Smooth muscle cell (in vitro differentiated cells): ENCODE measurements around the gene ARSB. TPM values are rescaled to one million over a fixed set of nuclear protein-coding genes. Genes with fewer than 3 reads are reported as not detected.

Source experiments
- DNase-seq: peaks from one replicate; lab custom pipeline; 2025; ENCODE audit not compliant: unreplicated experiment; lab: John Stamatoyannopoulos, UW
- H2AFZ ChIP-seq: fragments of 200-600 bp; sonication (generic); 2 replicates; pipeline ENCODE4 v1.6.0; 2016; ENCODE audit warnings: antibody characterized with exemption, low read depth, mild to moderate bottlenecking
- H3F3A ChIP-seq: fragments of 200-600 bp; sonication (generic); 2 replicates; pipeline ENCODE4 v1.6.0; 2017; ENCODE audit warnings: antibody characterized with exemption, low read depth
- H3K27ac ChIP-seq: fragments of 200-600 bp; sonication (generic); 2 replicates; pipeline ENCODE4 v1.5.1; 2016; ENCODE audit warnings: low read depth, mild to moderate bottlenecking
- H3K27me3 ChIP-seq: fragments of 200-600 bp; sonication (generic); 2 replicates; pipeline ENCODE4 v1.6.1; 2016; ENCODE audit warnings: low read depth, mild to moderate bottlenecking
- H3K36me3 ChIP-seq: fragments of 200-600 bp; sonication (generic); 2 replicates; pipeline ENCODE4 v1.5.1; 2016; ENCODE audit warnings: low read depth
- H3K4me1 ChIP-seq: fragments of 200-600 bp; sonication (generic); 2 replicates; pipeline ENCODE4 v1.5.1; 2016; ENCODE audit warnings: low read depth
- H3K4me2 ChIP-seq: fragments of 200-600 bp; sonication (generic); 2 replicates; pipeline ENCODE4 v1.6.0; 2016; ENCODE audit warnings: mild to moderate bottlenecking
- H3K4me3 ChIP-seq: fragments of 200-600 bp; sonication (generic); 2 replicates; pipeline ENCODE4 v1.5.1; 2016; ENCODE audit warnings: mild to moderate bottlenecking
- H3K79me2 ChIP-seq: fragments of 200-600 bp; sonication (generic); 2 replicates; pipeline ENCODE4 v1.6.0; 2016; ENCODE audit warnings: low read depth, mild to moderate bottlenecking
- H3K9ac ChIP-seq: fragments of 200-600 bp; sonication (generic); 2 replicates; pipeline ENCODE4 v1.6.0; 2016; ENCODE audit warnings: low read depth
- H3K9me3 ChIP-seq: fragments of 200-600 bp; sonication (generic); replicated peaks from 2 replicates; pipeline ENCODE4 v1.5.1; 2016; ENCODE audit warnings: low read depth
- H4K20me1 ChIP-seq: fragments of 200-600 bp; sonication (generic); 2 replicates; pipeline ENCODE4 v1.6.0; 2016; ENCODE audit warnings: low read depth
- WGBS: methylation state at CpG from one replicate; pipeline ENCODE4 v1.1.7; 2016; ENCODE audit warnings: low lambda C conversion rate; 5-methylcytosine and 5-hydroxymethylcytosine counted together
- polyA plus RNA-seq: library from polyadenylated mRNA; unstranded; fragments of >200 nt; fragmentation: Nextera tagmentation; extraction: Ambion mirVana; gene quantifications from 2 replicates; pipeline ENCODE4 v1.2.1, GENCODE V29; 2016
- total RNA-seq: library from RNA; depleted of rRNA; stranded (reverse); fragments of >200 nt; gene quantifications from 2 replicates; pipeline ENCODE4 v1.2.3, GENCODE V29; 2014
- TF ChIP-seq, protein P1 (sequence below): fragments of 200-600 bp; sonication (generic); IDR thresholded peaks from 2 replicates; pipeline ENCODE4 v1.5.1; 2017; ENCODE audit warnings: borderline replicate concordance, mild to moderate bottlenecking, antibody characterized with exemption; ENCODE audit not compliant: insufficient read depth, poor library complexity, severe bottlenecking

The ARSB gene
- total and polyA plus RNA-seq, 2 experiments from 2014 or later, result 17.5 to 23.2 TPM

DNA sequence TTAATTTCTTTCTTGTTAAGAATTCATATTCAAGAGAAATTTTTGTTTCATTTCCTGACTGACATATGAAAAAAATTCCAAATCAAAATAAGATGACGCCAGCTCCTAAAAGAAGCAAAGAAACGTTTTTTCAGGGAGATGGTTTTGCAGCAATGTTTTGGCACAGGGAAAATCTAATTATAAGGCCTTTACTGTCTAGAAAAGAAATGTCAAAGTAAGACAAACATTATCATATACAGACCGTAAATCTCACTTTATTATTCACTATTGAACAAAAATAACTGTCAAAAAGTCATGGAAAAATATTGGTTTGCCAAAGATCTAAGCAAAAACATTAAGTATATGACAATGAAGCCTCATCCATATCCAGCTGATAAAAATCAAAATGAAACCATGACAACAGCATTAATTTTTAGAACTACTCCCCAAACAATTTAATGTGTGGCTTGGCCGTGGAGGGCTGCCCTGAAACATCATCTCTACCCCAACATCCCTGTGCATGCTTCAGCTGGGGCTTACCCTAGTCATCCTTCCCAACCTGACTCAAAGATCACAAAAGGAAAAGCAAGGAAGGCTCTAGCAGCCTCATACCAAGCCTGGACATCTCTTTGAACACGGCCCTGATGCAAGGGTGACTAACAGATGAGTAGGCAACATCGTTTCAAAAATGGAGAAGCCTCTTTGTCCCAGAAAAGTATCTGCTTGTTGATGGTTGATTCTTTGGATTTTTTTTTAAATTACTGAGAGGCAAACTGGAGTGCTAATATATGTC lies 95.6 kb downstream of the ARSB start:
- no peak overlapping the region for H3K9ac ChIP-seq
- no peak for DNase-seq
- H3K36me3 ChIP-seq, result no peaks in the 10 kb centered on the region
- H2AFZ ChIP-seq, result no peak overlapping the region
- no peaks in the 10 kb centered on the region for H3K79me2 ChIP-seq
- H4K20me1 ChIP-seq, result no peaks in the 10 kb centered on the region
- no peaks in the 10 kb centered on the region for H3F3A ChIP-seq
- H3K9me3 ChIP-seq, result no peaks in the 10 kb centered on the region
- H3K4me1 ChIP-seq, result no peaks in the 10 kb centered on the region
- WGBS, result 77% methylated on average over 6 of the region's 6 CpGs
- TF ChIP-seq, protein P1, sequence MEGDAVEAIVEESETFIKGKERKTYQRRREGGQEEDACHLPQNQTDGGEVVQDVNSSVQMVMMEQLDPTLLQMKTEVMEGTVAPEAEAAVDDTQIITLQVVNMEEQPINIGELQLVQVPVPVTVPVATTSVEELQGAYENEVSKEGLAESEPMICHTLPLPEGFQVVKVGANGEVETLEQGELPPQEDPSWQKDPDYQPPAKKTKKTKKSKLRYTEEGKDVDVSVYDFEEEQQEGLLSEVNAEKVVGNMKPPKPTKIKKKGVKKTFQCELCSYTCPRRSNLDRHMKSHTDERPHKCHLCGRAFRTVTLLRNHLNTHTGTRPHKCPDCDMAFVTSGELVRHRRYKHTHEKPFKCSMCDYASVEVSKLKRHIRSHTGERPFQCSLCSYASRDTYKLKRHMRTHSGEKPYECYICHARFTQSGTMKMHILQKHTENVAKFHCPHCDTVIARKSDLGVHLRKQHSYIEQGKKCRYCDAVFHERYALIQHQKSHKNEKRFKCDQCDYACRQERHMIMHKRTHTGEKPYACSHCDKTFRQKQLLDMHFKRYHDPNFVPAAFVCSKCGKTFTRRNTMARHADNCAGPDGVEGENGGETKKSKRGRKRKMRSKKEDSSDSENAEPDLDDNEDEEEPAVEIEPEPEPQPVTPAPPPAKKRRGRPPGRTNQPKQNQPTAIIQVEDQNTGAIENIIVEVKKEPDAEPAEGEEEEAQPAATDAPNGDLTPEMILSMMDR, result no peak
- no peak overlapping the region for H3K27ac ChIP-seq
- no peak overlapping the region for H3K4me2 ChIP-seq
- no peaks in the 10 kb centered on the region for H3K27me3 ChIP-seq
- no peak overlapping the region for H3K4me3 ChIP-seq

DNA sequence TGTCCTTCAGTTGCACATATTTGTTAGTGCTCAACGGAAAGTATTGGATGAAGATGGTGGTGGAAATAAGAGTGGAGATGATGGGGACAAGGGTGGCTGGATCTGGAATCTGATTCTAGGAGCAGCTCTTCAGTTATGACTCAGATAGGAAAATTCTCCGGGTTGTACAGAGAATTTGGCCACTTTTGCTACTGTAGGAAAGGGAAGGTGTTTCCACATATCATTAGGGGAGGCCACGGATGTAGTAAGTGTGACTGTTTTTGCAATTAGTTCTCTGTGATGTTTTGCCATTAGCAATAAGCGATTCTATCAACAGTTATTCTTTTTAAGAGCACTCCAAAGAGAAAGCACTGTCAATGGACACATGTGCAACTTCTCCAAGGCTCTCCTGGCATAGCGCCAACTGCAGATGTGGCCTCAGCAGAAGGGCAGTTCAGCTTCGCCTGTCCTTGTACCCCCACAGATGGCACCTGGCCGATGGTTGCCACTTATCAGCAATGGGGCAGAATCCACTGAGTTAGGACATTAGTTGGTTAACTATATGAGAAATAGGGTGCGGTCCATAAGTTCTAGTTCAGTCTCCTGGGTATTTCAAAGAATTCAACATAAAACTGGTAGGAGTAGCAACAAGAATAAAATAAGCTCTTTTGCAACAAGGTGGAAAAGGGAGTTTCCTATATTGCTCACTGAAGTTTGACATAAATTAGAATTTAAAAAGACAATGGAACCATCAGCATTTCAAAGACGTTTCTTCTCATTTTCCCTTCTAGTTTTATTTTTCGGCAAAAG lies 96.3 kb downstream of the ARSB start:
- Histone ChIP-seq H3K9ac (no peak overlapping the region), H4K20me1 (no peaks in the 10 kb centered on the region), H3K79me2 (no peaks in the 10 kb centered on the region), H3K27me3 (no peaks in the 10 kb centered on the region), H3K36me3 (no peaks in the 10 kb centered on the region), H3K4me1 (no peaks in the 10 kb centered on the region), H3K27ac (no peak overlapping the region), H3K9me3 (no peaks in the 10 kb centered on the region), H3F3A (no peaks in the 10 kb centered on the region), H3K4me2 (no peak overlapping the region), H2AFZ (no peak overlapping the region), H3K4me3 (no peak overlapping the region)
- TF ChIP-seq, protein P1, result no peak
- 95% methylated on average over 10 of the region's 10 CpGs for WGBS
- no peak for DNase-seq

DNA sequence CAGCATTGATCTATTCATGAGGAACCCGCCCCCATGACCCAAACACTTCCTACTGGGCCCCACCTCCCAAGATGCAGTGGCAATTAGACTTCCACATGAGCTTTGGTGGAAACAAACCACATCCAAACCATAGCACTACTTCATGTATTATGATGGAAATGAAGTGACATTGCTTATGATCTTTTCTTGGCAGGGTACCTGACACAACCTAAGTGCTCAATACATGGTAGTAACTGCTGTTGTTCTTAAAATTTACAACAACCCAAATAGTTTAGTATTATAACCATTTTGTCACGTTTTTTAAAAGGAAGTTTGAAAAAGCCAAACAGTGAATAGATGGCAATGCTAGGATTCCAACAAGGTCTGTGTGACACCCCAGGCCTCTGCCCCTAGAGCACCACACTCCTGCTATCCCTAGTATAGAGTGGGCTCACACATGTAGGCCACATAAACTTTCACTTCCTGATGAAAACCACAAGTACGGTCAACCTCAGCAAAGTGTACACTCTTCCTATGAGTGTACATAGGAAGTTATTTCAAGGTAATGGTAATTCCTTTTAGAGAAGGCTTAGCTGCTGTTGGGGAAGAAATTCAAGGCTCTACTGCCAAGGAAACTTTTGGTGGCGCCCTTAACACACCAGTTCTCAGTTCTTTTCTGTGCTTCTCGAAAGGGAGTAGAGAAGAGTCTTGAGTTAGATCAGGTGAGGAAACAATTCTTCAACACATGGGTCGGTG lies 97.6 kb downstream of the ARSB start:
- TF ChIP-seq, protein P1, result no peak
- Histone ChIP-seq H2AFZ (no peak overlapping the region), H3K36me3 (no peaks in the 10 kb centered on the region), H3K4me3 (no peak overlapping the region), H3K4me2 (no peak overlapping the region), H3K9me3 (no peaks in the 10 kb centered on the region), H3F3A (no peaks in the 10 kb centered on the region), H4K20me1 (no peaks in the 10 kb centered on the region), H3K27ac (no peak overlapping the region), H3K4me1 (no peaks in the 10 kb centered on the region), H3K79me2 (no peaks in the 10 kb centered on the region), H3K27me3 (no peaks in the 10 kb centered on the region), H3K9ac (no peak overlapping the region)
- WGBS, result 92% methylated on average over 6 of the region's 6 CpGs
- no peak for DNase-seq
